ENCODE data around the gene KLHL2.
"Not testable (repeated sequence)": the region's sequence is repeated elsewhere in the genome, so short reads cannot be mapped to it uniquely, and the experiment has no call there.

KLHL2 gene

GRCh38 chr4:165284697-165285096 lies 77.3 kb downstream of the KLHL2 start:
- not testable (repeated sequence) for H3K27me3 ChIP-seq (ENCODE audit: insufficient read depth, insufficient read length); H3K36me3 ChIP-seq (ENCODE audit: insufficient read depth, insufficient read length, low read length); H3K9me3 ChIP-seq (ENCODE audit: insufficient read depth, low read length); H3K4me1 ChIP-seq (ENCODE audit: insufficient read depth, insufficient read length); H3K9ac ChIP-seq (ENCODE audit: insufficient read length, low read depth); DNase-seq (ENCODE audit: low read depth, low spot score); H3K4me3 ChIP-seq (ENCODE audit: insufficient read length, low read depth)

- not testable (repeated sequence) for H3K9me3 ChIP-seq (ENCODE audit: insufficient read depth, low read length); H3K4me1 ChIP-seq (ENCODE audit: insufficient read depth, insufficient read length); H3K4me3 ChIP-seq (ENCODE audit: insufficient read length, low read depth); H3K9ac ChIP-seq (ENCODE audit: insufficient read length, low read depth); H3K36me3 ChIP-seq (ENCODE audit: insufficient read depth, insufficient read length, low read length); DNase-seq (ENCODE audit: low read depth, low spot score); H3K27me3 ChIP-seq (ENCODE audit: insufficient read depth, insufficient read length)
Observed at GRCh38 chr4:165286619-165287340, 79.4 kb downstream of the KLHL2 start.

DNA sequence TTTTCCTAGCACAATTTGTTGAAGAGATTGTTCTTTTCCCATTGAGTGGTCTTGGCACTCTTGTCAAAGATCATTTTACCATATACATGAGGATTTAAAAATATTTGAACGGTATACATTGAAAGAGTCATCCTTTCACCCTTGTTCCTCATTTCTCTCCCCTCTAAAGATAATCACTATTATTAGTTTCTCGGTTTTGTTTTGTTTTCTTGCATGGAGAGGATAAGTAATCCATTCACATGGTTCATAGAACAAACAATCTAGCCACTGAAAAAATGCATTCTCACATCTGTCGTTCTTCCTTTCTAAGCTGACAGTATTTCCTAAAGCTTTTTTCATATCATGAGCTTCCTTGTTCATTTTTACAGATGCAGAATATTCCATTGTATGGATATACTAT lies 80.9 kb downstream of the KLHL2 start:
- no peaks in the 10 kb centered on the region for H3K27me3 ChIP-seq (ENCODE audit: insufficient read depth, insufficient read length)
- DNase-seq (ENCODE audit: low read depth, low spot score): no peak

GRCh38 chr4:165288639-165289422 lies 81.5 kb downstream of the KLHL2 start:
- no peak overlapping the region for H3K4me3 ChIP-seq (ENCODE audit: insufficient read length, low read depth)
- H3K36me3 ChIP-seq (ENCODE audit: insufficient read depth, insufficient read length, low read length): no peaks in the 10 kb centered on the region
- no peaks in the 10 kb centered on the region for H3K4me1 ChIP-seq (ENCODE audit: insufficient read depth, insufficient read length)
- no peak for DNase-seq (ENCODE audit: low read depth, low spot score)
- TF ChIP-seq SUZ12 (IDR thresholded peaks at IDR 0.05; ENCODE audit: extremely low read depth, insufficient read depth, insufficient read length) (no peak), YY1 (IDR thresholded peaks at IDR 0.05; ENCODE audit: insufficient read depth, insufficient read length) (no peak), ZNF274 (IDR thresholded peaks at IDR 0.05; ENCODE audit: low read depth, low read length) (no peak)
- H3K9ac ChIP-seq (ENCODE audit: insufficient read length, low read depth): no peak overlapping the region
- no peaks in the 10 kb centered on the region for H3K27me3 ChIP-seq (ENCODE audit: insufficient read depth, insufficient read length)
- no peaks in the 10 kb centered on the region; the same call in 1 of the 2 replicates for H3K9me3 ChIP-seq (ENCODE audit: insufficient read depth, low read length)

More for the DNA sequence above, 80.9 kb downstream of the KLHL2 start:
- no peak overlapping the region for H3K9ac ChIP-seq (ENCODE audit: insufficient read length, low read depth)
- H3K9me3 ChIP-seq (ENCODE audit: insufficient read depth, low read length): no peaks in the 10 kb centered on the region; the same call in 1 of the 2 replicates
- H3K36me3 ChIP-seq (ENCODE audit: insufficient read depth, insufficient read length, low read length): no peaks in the 10 kb centered on the region
- H3K4me3 ChIP-seq (ENCODE audit: insufficient read length, low read depth): no peak overlapping the region
- no peak for TF ChIP-seq SUZ12 (IDR thresholded peaks at IDR 0.05; ENCODE audit: extremely low read depth, insufficient read depth, insufficient read length)
- TF ChIP-seq ZNF274 (IDR thresholded peaks at IDR 0.05; ENCODE audit: low read depth, low read length): no peak
- TF ChIP-seq YY1 (IDR thresholded peaks at IDR 0.05; ENCODE audit: insufficient read depth, insufficient read length): no peak
- no peaks in the 10 kb centered on the region for H3K4me1 ChIP-seq (ENCODE audit: insufficient read depth, insufficient read length)

GRCh38 chr4:165289423-165289785 lies 82.0 kb downstream of the KLHL2 start:
- Histone ChIP-seq H3K9me3 (ENCODE audit: insufficient read depth, low read length) (no peaks in the 10 kb centered on the region), H3K27me3 (ENCODE audit: insufficient read depth, insufficient read length) (no peaks in the 10 kb centered on the region), H3K4me1 (ENCODE audit: insufficient read depth, insufficient read length) (no peaks in the 10 kb centered on the region), H3K9ac (ENCODE audit: insufficient read length, low read depth) (no peak overlapping the region), H3K4me3 (ENCODE audit: insufficient read length, low read depth) (no peak overlapping the region), H3K36me3 (ENCODE audit: insufficient read depth, insufficient read length, low read length) (no peaks in the 10 kb centered on the region)
- TF ChIP-seq SUZ12 (IDR thresholded peaks at IDR 0.05; ENCODE audit: extremely low read depth, insufficient read depth, insufficient read length) (no peak), YY1 (IDR thresholded peaks at IDR 0.05; ENCODE audit: insufficient read depth, insufficient read length) (no peak), ZNF274 (IDR thresholded peaks at IDR 0.05; ENCODE audit: low read depth, low read length) (no peak)
- no peak for DNase-seq (ENCODE audit: low read depth, low spot score)

GRCh38 chr4:165293061-165293460 lies 85.7 kb downstream of the KLHL2 start:
- no peak for TF ChIP-seq ZNF274 (IDR thresholded peaks at IDR 0.05; ENCODE audit: low read depth, low read length)
- TF ChIP-seq SUZ12 (IDR thresholded peaks at IDR 0.05; ENCODE audit: extremely low read depth, insufficient read depth, insufficient read length): no peak
- no peak for TF ChIP-seq YY1 (IDR thresholded peaks at IDR 0.05; ENCODE audit: insufficient read depth, insufficient read length)
- Histone ChIP-seq H3K4me3 (ENCODE audit: insufficient read length, low read depth) (no peak overlapping the region), H3K4me1 (ENCODE audit: insufficient read depth, insufficient read length) (no peaks in the 10 kb centered on the region), H3K27me3 (ENCODE audit: insufficient read depth, insufficient read length) (no peaks in the 10 kb centered on the region), H3K9me3 (ENCODE audit: insufficient read depth, low read length) (no peaks in the 10 kb centered on the region), H3K36me3 (ENCODE audit: insufficient read depth, insufficient read length, low read length) (peaks cover 6% of the 10 kb centered on the region), H3K9ac (ENCODE audit: insufficient read length, low read depth) (no peak overlapping the region)
- DNase-seq (ENCODE audit: low read depth, low spot score): no peak

GRCh38 chr4:165293927-165294649 lies 86.7 kb downstream of the KLHL2 start:
- DNase-seq (ENCODE audit: low read depth, low spot score): no peak
- no peaks in the 10 kb centered on the region for H3K9me3 ChIP-seq (ENCODE audit: insufficient read depth, low read length)
- TF ChIP-seq ZNF274 (IDR thresholded peaks at IDR 0.05; ENCODE audit: low read depth, low read length) (no peak), YY1 (IDR thresholded peaks at IDR 0.05; ENCODE audit: insufficient read depth, insufficient read length) (no peak), SUZ12 (IDR thresholded peaks at IDR 0.05; ENCODE audit: extremely low read depth, insufficient read depth, insufficient read length) (no peak)
- peaks cover 6% of the 10 kb centered on the region for H3K36me3 ChIP-seq (ENCODE audit: insufficient read depth, insufficient read length, low read length)
- H3K9ac ChIP-seq (ENCODE audit: insufficient read length, low read depth): no peak overlapping the region
- H3K4me3 ChIP-seq (ENCODE audit: insufficient read length, low read depth): no peak overlapping the region
- no peaks in the 10 kb centered on the region for H3K4me1 ChIP-seq (ENCODE audit: insufficient read depth, insufficient read length)
- H3K27me3 ChIP-seq (ENCODE audit: insufficient read depth, insufficient read length): no peaks in the 10 kb centered on the region

Data from NT2/D1 (cell line).